ENCODE measurements around the gene FAM174A. TPM values are rescaled to one million over a fixed set of nuclear protein-coding genes. Genes with fewer than 3 reads are reported as not detected.

Gene FAM174A
- total RNA-seq, 1 donor from 2014 or later = 15.0 TPM

- no peak for ATAC-seq
Measured at GRCh38 chr5:100634937-100635534, 99.9 kb downstream of the FAM174A start.

More at GRCh38 chr5:100634937-100635534, 99.9 kb downstream of the FAM174A start:
- DNase-seq = no peak
- intact Hi-C loops (cut with micrococcal nuclease) = no loop called here
